ENCODE measurements around the gene KLLN. TPM values are rescaled to one million over a fixed set of nuclear protein-coding genes. Genes with fewer than 3 reads are reported as not detected.
A peak's percentile ranks its signal among the peaks of the same experiment; 100 is the strongest.
"Not testable (repeated sequence)": the region's sequence is repeated elsewhere in the genome, so short reads cannot be mapped to it uniquely, and the experiment has no call there.

Gene KLLN, protein sequence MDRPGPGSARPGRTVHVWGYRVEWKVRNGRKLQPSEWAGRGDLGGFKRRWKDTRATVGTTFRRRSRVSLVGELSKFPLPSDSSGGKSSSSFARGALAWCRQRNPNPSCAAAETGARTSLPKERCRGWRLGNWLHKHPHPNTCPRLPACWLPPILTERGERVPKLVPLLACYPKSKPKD
- under 1 TPM in 2 of 3 donors, not detected in 1; 0.06 to 0.17 TPM for polyA plus RNA-seq

- H3K4me1 Mint-ChIP-seq: peaks cover 55 to 61% of the 10 kb centered on the region in 2 donors
- H3K27ac Mint-ChIP-seq: peak within 1 kb of the TSS; percentile 93 to 97 (median 96)
- H3K27me3 Mint-ChIP-seq (ENCODE audit: low read depth in 3 of 3): peaks cover 18 to 34% (median 29%) of the 10 kb centered on the region in 3 donors
- no peaks in the 10 kb centered on the region for H3K9me3 Mint-ChIP-seq
- peak; percentile 81 to 85 (median 83) for DNase-seq
- peaks cover 0 to 4% (median 0%) of the 10 kb centered on the region in 3 donors for H3K36me3 Mint-ChIP-seq
- peak within 1 kb of the TSS; percentile 96 to 100 (median 98) for H3K4me3 Mint-ChIP-seq
Observed at GRCh38 chr10:87863053-87863943, at the start of gene KLLN, which contains the start of gene PTEN. TSS of gene KLLN (minus strand) at chr10:87863533. CDS start at chr10:87862487, 1,046 bp downstream. TSS of gene PTEN (plus strand) at chr10:87863625. CDS start at chr10:87864470, 845 bp downstream.

GRCh38 chr10:87903396-87903795, 40.1 kb upstream of the KLLN start:
- not testable (repeated sequence) for H3K27me3 Mint-ChIP-seq (ENCODE audit: low read depth in 3 of 3); H3K4me3 Mint-ChIP-seq; DNase-seq; H3K9me3 Mint-ChIP-seq
- peaks cover 67 to 92% of the 10 kb centered on the region in 2 donors for H3K4me1 Mint-ChIP-seq
- peak overlapping the region in 1 of 6 donors; percentile 24 for H3K27ac Mint-ChIP-seq
- H3K36me3 Mint-ChIP-seq: peaks cover 24 to 46% (median 31%) of the 10 kb centered on the region in 3 donors

- H3K27ac Mint-ChIP-seq; H3K9me3 Mint-ChIP-seq; DNase-seq; H3K4me3 Mint-ChIP-seq; H3K27me3 Mint-ChIP-seq (ENCODE audit: low read depth in 3 of 3): not testable (repeated sequence)
- H3K4me1 Mint-ChIP-seq: peaks cover 73 to 99% of the 10 kb centered on the region in 2 donors
- H3K36me3 Mint-ChIP-seq: peaks cover 9 to 29% (median 23%) of the 10 kb centered on the region in 3 donors
Observed at GRCh38 chr10:87897957-87898356, 34.6 kb upstream of the KLLN start.

DNA sequence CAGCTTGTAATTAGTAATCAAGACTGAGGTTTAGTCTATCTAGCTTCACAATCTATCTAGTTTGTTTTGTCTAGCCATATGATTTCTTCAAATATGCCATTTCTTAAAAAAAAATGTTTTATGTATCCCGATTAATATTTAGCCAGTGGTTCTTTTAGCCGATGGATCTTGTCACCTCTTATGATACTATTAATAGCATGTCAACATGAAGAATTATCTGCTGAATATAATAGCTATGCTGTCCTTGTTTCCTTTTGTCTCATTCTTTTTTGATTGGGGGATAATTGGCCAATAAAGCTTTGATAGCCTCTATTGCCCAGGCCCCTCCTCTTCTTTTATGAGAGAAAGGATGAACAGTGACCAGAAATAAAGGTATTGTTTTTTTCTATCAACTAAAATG, 32.9 kb upstream of the KLLN start:
- no peaks in the 10 kb centered on the region for H3K27me3 Mint-ChIP-seq (ENCODE audit: low read depth in 3 of 3)
- no peak overlapping the region for H3K4me3 Mint-ChIP-seq
- H3K36me3 Mint-ChIP-seq: peaks cover 0 to 16% (median 15%) of the 10 kb centered on the region in 3 donors
- H3K4me1 Mint-ChIP-seq: peaks cover 63 to 95% of the 10 kb centered on the region in 2 donors
- no peaks in the 10 kb centered on the region for H3K9me3 Mint-ChIP-seq
- no peak for DNase-seq
- H3K27ac Mint-ChIP-seq: peak overlapping the region in 2 of 6 donors; percentile 12 to 39

GRCh38 chr10:87895430-87895829, 32.1 kb upstream of the KLLN start:
- H3K4me1 Mint-ChIP-seq: peaks cover 56 to 92% of the 10 kb centered on the region in 2 donors
- peaks cover 0 to 15% (median 9%) of the 10 kb centered on the region in 3 donors for H3K36me3 Mint-ChIP-seq
- no peak for DNase-seq
- no peaks in the 10 kb centered on the region for H3K27me3 Mint-ChIP-seq (ENCODE audit: low read depth in 3 of 3)
- no peak overlapping the region for H3K4me3 Mint-ChIP-seq
- H3K27ac Mint-ChIP-seq: peak overlapping the region in 4 of 6 donors; percentile 24 to 59 (median 36)
- H3K9me3 Mint-ChIP-seq: no peaks in the 10 kb centered on the region

GRCh38 chr10:87887548-87888289, 24.4 kb upstream of the KLLN start:
- no peak for DNase-seq
- Mint-ChIP-seq H3K4me1 (peaks cover 28 to 64% of the 10 kb centered on the region in 2 donors), H3K27ac (peak overlapping the region in 1 of 6 donors; percentile 62), H3K4me3 (no peak overlapping the region), H3K36me3 (peaks cover 13 to 19% (median 19%) of the 10 kb centered on the region in 3 donors), H3K9me3 (no peaks in the 10 kb centered on the region), H3K27me3 (ENCODE audit: low read depth in 3 of 3) (no peaks in the 10 kb centered on the region)

DNA sequence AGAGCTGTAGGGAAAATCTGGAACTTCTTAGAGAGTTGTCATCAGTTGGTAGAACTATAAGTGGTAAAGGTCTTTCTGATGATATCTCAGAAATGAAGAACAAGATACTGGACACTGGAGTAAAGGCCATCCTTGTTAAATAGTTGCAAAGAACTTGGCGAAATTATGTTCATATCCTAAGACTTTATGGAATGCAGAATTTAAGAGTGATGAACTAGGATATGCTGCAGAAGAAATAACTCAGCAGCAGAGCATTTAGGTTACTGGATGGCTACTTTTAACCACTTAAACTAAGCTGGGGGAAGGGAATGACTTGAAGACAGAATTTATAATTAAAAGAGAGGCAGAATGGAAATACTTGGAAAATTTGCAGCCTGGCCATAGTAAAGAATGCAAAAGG, 23.8 kb upstream of the KLLN start:
- Mint-ChIP-seq H3K4me3 (no peak overlapping the region), H3K36me3 (peaks cover 13 to 23% (median 20%) of the 10 kb centered on the region in 3 donors), H3K27ac (peak overlapping the region in 1 of 6 donors; percentile 62), H3K9me3 (no peaks in the 10 kb centered on the region), H3K4me1 (peaks cover 29 to 64% of the 10 kb centered on the region in 2 donors), H3K27me3 (ENCODE audit: low read depth in 3 of 3) (peaks cover 0 to 2% (median 0%) of the 10 kb centered on the region in 3 donors)
- DNase-seq: no peak

GRCh38 chr10:87886635-87887034, 23.3 kb upstream of the KLLN start:
- Mint-ChIP-seq H3K9me3 (no peaks in the 10 kb centered on the region), H3K27ac (no peak overlapping the region), H3K36me3 (peaks cover 13 to 28% (median 25%) of the 10 kb centered on the region in 3 donors), H3K4me3 (no peak overlapping the region), H3K27me3 (ENCODE audit: low read depth in 3 of 3) (peaks cover 0 to 2% (median 0%) of the 10 kb centered on the region in 3 donors), H3K4me1 (peaks cover 32 to 66% of the 10 kb centered on the region in 2 donors)
- no peak for DNase-seq

- Mint-ChIP-seq H3K4me3 (no peak overlapping the region), H3K27ac (peak overlapping the region in 1 of 6 donors; percentile 64), H3K4me1 (peaks cover 44 to 73% of the 10 kb centered on the region in 2 donors), H3K9me3 (no peaks in the 10 kb centered on the region), H3K27me3 (ENCODE audit: low read depth in 3 of 3) (peaks cover 0 to 2% (median 0%) of the 10 kb centered on the region in 3 donors), H3K36me3 (peaks cover 13 to 45% (median 31%) of the 10 kb centered on the region in 3 donors)
- no peak for DNase-seq
Observed at GRCh38 chr10:87882555-87883294, 19.4 kb upstream of the KLLN start.

GRCh38 chr10:87881373-87882059, 18.2 kb upstream of the KLLN start:
- not testable (repeated sequence) for H3K27me3 Mint-ChIP-seq (ENCODE audit: low read depth in 3 of 3); H3K9me3 Mint-ChIP-seq; DNase-seq
- Mint-ChIP-seq H3K4me1 (peaks cover 33 to 75% of the 10 kb centered on the region in 2 donors), H3K36me3 (peaks cover 4 to 35% (median 22%) of the 10 kb centered on the region in 3 donors), H3K27ac (peak overlapping the region in 1 of 6 donors; percentile 37), H3K4me3 (peak overlapping the region in 1 of 5 donors; percentile 3)

DNA sequence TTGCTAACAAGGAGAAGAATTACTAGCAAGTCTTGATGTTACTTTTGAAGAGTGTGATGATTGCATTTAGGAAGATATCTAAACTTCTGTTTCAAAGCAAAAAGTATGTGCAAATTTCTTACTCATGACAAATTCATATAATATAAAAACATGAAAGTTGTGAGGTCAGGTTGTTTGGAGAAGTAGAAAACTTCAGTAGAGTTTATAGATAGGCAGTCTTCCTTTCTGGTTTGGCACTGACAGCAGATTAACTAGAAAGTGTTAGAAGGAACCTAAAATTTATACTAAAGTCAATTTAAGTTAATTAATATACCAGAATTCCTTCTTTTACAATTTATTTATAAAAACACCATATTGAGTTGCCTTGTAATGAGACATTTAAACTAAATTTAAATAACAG, 17.0 kb upstream of the KLLN start:
- Mint-ChIP-seq H3K27ac (no peak overlapping the region), H3K27me3 (ENCODE audit: low read depth in 3 of 3) (peaks cover 0 to 2% (median 0%) of the 10 kb centered on the region in 3 donors), H3K9me3 (no peaks in the 10 kb centered on the region), H3K36me3 (peaks cover 0 to 26% (median 16%) of the 10 kb centered on the region in 3 donors), H3K4me3 (no peak overlapping the region), H3K4me1 (peaks cover 35 to 77% of the 10 kb centered on the region in 2 donors)
- DNase-seq: no peak
